ENCODE measurements around the gene SRSF9. TPM values are rescaled to one million over a fixed set of nuclear protein-coding genes. Genes with fewer than 3 reads are reported as not detected.

The SRSF9 gene
- polyA plus RNA-seq, 1 experiment, result 154 TPM

DNA sequence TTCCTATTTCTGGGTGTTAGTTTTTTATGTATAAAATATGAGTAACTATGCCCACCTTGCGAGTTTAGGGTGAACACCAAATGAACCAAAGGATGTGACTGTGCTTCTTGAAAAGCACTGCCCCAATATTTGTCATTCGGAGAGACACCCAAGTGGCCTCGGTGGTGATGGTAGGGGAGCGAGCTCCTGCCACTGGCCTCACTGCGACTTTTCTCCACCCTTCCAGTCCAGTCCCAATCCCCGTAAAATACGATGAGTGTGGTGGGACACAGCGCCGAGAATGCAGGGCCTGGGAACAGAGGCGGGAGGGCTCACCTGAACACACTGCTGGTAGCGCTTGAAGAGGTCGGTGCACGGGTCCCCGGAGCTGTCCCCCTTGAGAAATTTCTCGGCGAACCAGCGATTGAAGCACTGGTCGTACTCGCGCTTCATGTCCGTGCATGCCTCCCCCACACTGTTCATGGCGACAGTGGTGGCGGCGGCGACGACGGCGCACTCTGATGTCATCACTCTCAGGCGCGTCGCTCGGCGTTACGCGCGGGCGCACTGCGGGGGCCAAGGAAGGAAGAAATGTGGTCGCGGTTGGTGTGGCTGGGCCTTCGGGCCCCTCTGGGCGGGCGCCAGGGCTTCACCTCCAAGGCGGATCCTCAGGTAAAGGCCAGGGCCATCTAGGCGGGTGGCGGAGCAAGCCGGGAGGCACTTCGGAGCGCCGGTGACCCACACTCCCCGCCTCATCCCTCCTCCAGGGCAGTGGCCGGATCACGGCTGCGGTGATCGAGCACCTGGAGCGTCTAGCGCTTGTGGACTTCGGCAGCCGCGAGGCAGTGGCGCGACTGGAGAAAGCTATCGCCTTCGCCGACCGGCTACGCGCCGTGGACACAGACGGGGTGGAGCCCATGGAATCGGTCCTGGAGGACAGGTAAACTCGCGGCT, 23.4 kb downstream of the SRSF9 start, which contains the start of the genes GATC and TRIAP1:
TSS of gene GATC (plus strand) at position 534 of the 933 bp plus-strand sequence. CDS start at position 571, 37 bp downstream.
TSS of gene TRIAP1 (minus strand) at position 474 of the 933 bp plus-strand sequence. CDS start at position 462, 12 bp downstream.
- ChIA-PET CTCF (interaction anchor here (1.3 kb wide), 1 partner anchor 144 kb away, joined by 3 read pairs; the partner anchor contains the start of gene SIRT4), POLR2A (interaction anchor here (0.6 kb wide), 1 partner anchor 124 kb away, joined by 5 read pairs; no protein-coding TSS in a partner anchor)
- peak within 1 kb of the TSS; percentile 100 for H3K4me3 ChIP-seq (ENCODE audit: low read depth, low read length)
- H3K9me3 ChIP-seq (ENCODE audit: control insufficient read depth, insufficient read depth, low read length), result no peaks in the 10 kb centered on the region; the same call in 1 of the 2 replicates
- TF ChIP-seq CTCF (IDR thresholded peaks at IDR 0.05; ENCODE audit: low read depth, low read length), result no peak
- peak within 1 kb of the TSS; percentile 57 for H3K27ac ChIP-seq (ENCODE audit: low read depth, low read length)
- DNase-seq (ENCODE audit: low read depth, low spot score), result no peak
- H3K27me3 ChIP-seq (ENCODE audit: control insufficient read depth, insufficient read depth, low read length), result no peaks in the 10 kb centered on the region

- ChIA-PET POLR2A (no interaction called here), CTCF (interaction anchor here (1.3 kb wide), 1 partner anchor 142 kb away, joined by 3 read pairs; the partner anchor contains the start of gene SIRT4)
- Histone ChIP-seq H3K27me3 (ENCODE audit: control insufficient read depth, insufficient read depth, low read length) (no peaks in the 10 kb centered on the region), H3K9me3 (ENCODE audit: control insufficient read depth, insufficient read depth, low read length) (no peaks in the 10 kb centered on the region; the same call in 1 of the 2 replicates), H3K4me3 (ENCODE audit: low read depth, low read length) (no peak overlapping the region), H3K27ac (ENCODE audit: low read depth, low read length) (no peak overlapping the region)
- no peak for DNase-seq (ENCODE audit: low read depth, low spot score)
- TF ChIP-seq CTCF (IDR thresholded peaks at IDR 0.05; ENCODE audit: low read depth, low read length), result no peak
These were observed 24.9 kb downstream of the SRSF9 start for GRCh38 chr12:120444676-120445075.

GRCh38 chr12:120439646-120440247, 29.8 kb downstream of the SRSF9 start:
- peak; percentile 56 for TF ChIP-seq CTCF (IDR thresholded peaks at IDR 0.05; ENCODE audit: low read depth, low read length)
- Histone ChIP-seq H3K9me3 (ENCODE audit: control insufficient read depth, insufficient read depth, low read length) (no peaks in the 10 kb centered on the region; the same call in 1 of the 2 replicates), H3K27me3 (ENCODE audit: control insufficient read depth, insufficient read depth, low read length) (no peaks in the 10 kb centered on the region), H3K27ac (ENCODE audit: low read depth, low read length) (no peak overlapping the region), H3K4me3 (ENCODE audit: low read depth, low read length) (no peak overlapping the region)
- no peak for DNase-seq (ENCODE audit: low read depth, low spot score)
- CTCF ChIA-PET, result interaction anchor here (0.8 to 1.1 kb wide), 7 partner anchors 9 to 210 kb away, joined by 3 to 5 read pairs (median 3); no protein-coding TSS in a partner anchor
- POLR2A ChIA-PET, result no interaction called here

- no peak for DNase-seq (ENCODE audit: low read depth, low spot score)
- Histone ChIP-seq H3K9me3 (ENCODE audit: control insufficient read depth, insufficient read depth, low read length) (no peaks in the 10 kb centered on the region; the same call in 1 of the 2 replicates), H3K4me3 (ENCODE audit: low read depth, low read length) (peak overlapping the region; percentile 95), H3K27me3 (ENCODE audit: control insufficient read depth, insufficient read depth, low read length) (no peaks in the 10 kb centered on the region), H3K27ac (ENCODE audit: low read depth, low read length) (no peak overlapping the region)
- ChIA-PET POLR2A (interaction anchor here (0.5 kb wide), 1 partner anchor 10 kb away, joined by 3 read pairs; no protein-coding TSS in a partner anchor), CTCF (interaction anchor here (2.7 kb wide), 1 partner anchor 137 kb away, joined by 10 read pairs; the partner anchor contains the start of gene SIRT4)
- TF ChIP-seq CTCF (IDR thresholded peaks at IDR 0.05; ENCODE audit: low read depth, low read length), result no peak
These were observed 30.9 kb downstream of the SRSF9 start for GRCh38 chr12:120438495-120439198.
